Measurements from ENCODE around the gene SELENON.

SELENON gene

GRCh38 chr1:25774921-25775771 is 24.8 kb upstream of the SELENON start:
- peaks cover 22% of the 10 kb centered on the region for H3K4me1 ChIP-seq
- H3K4me3 ChIP-seq = no peak overlapping the region
- no peaks in the 10 kb centered on the region for H3K9me3 ChIP-seq
- in situ Hi-C loops (cut with MboI; ENCODE audit: low sequenced_read_pairs) = no loop called here
- no peaks in the 10 kb centered on the region for H3K27me3 ChIP-seq (ENCODE audit: low read depth)
- no peaks in the 10 kb centered on the region for H3K36me3 ChIP-seq (replicated peaks)
- no peak for DNase-seq (ENCODE audit: low spot score in 2 of 2)

- in situ Hi-C loops (cut with MboI; ENCODE audit: low sequenced_read_pairs) = no loop called here
- H3K27me3 ChIP-seq (ENCODE audit: low read depth) = no peaks in the 10 kb centered on the region
- peaks cover 14% of the 10 kb centered on the region for H3K4me1 ChIP-seq
- H3K36me3 ChIP-seq (replicated peaks) = no peaks in the 10 kb centered on the region
- no peak overlapping the region for H3K4me3 ChIP-seq
- no peaks in the 10 kb centered on the region for H3K9me3 ChIP-seq
- no peak for DNase-seq (ENCODE audit: low spot score in 2 of 2)
Measured at GRCh38 chr1:25779388-25779787, 20.6 kb upstream of the SELENON start.

- no peak overlapping the region for H3K4me3 ChIP-seq
Measured at GRCh38 chr1:25779894-25780293, 20.1 kb upstream of the SELENON start.

GRCh38 chr1:25780318-25781129 is 19.5 kb upstream of the SELENON start:
- peak; percentile 73 to 75 for DNase-seq (ENCODE audit: low spot score in 2 of 2)
- H3K27me3 ChIP-seq (ENCODE audit: low read depth) = no peaks in the 10 kb centered on the region
- H3K4me1 ChIP-seq = peaks cover 14% of the 10 kb centered on the region
- in situ Hi-C loops (cut with MboI; ENCODE audit: low sequenced_read_pairs) = no loop called here
- no peaks in the 10 kb centered on the region for H3K36me3 ChIP-seq (replicated peaks)
- H3K4me3 ChIP-seq = no peak overlapping the region
- no peaks in the 10 kb centered on the region for H3K9me3 ChIP-seq

More at GRCh38 chr1:25779894-25780293, 20.1 kb upstream of the SELENON start:
- Histone ChIP-seq H3K36me3 (replicated peaks) (no peaks in the 10 kb centered on the region), H3K9me3 (no peaks in the 10 kb centered on the region), H3K4me1 (peaks cover 14% of the 10 kb centered on the region), H3K27me3 (ENCODE audit: low read depth) (no peaks in the 10 kb centered on the region)
- in situ Hi-C loops (cut with MboI; ENCODE audit: low sequenced_read_pairs) = no loop called here
- DNase-seq (ENCODE audit: low spot score in 2 of 2) = no peak

- Histone ChIP-seq H3K4me1 (peaks cover 14% of the 10 kb centered on the region), H3K9me3 (no peaks in the 10 kb centered on the region), H3K36me3 (replicated peaks) (no peaks in the 10 kb centered on the region), H3K4me3 (no peak overlapping the region), H3K27me3 (ENCODE audit: low read depth) (no peaks in the 10 kb centered on the region)
- DNase-seq (ENCODE audit: low spot score in 2 of 2) = no peak
- in situ Hi-C loops (cut with MboI; ENCODE audit: low sequenced_read_pairs) = no loop called here
Measured at GRCh38 chr1:25781130-25781433, 18.9 kb upstream of the SELENON start.

- Histone ChIP-seq H3K9me3 (no peaks in the 10 kb centered on the region), H3K36me3 (replicated peaks) (no peaks in the 10 kb centered on the region), H3K4me1 (peaks cover 14% of the 10 kb centered on the region), H3K27me3 (ENCODE audit: low read depth) (no peaks in the 10 kb centered on the region), H3K4me3 (no peak overlapping the region)
- no peak for DNase-seq (ENCODE audit: low spot score in 2 of 2)
- in situ Hi-C loops (cut with MboI; ENCODE audit: low sequenced_read_pairs) = no loop called here
Measured at GRCh38 chr1:25782608-25783201, 17.3 kb upstream of the SELENON start.

- DNase-seq (ENCODE audit: low spot score in 2 of 2) = no peak
- Histone ChIP-seq H3K36me3 (replicated peaks) (no peaks in the 10 kb centered on the region), H3K9me3 (no peaks in the 10 kb centered on the region), H3K4me3 (no peak overlapping the region), H3K27me3 (ENCODE audit: low read depth) (no peaks in the 10 kb centered on the region), H3K4me1 (peaks cover 12% of the 10 kb centered on the region)
- in situ Hi-C loops (cut with MboI; ENCODE audit: low sequenced_read_pairs) = no loop called here
Measured at GRCh38 chr1:25784575-25785051, 15.4 kb upstream of the SELENON start.

GRCh38 chr1:25785333-25786067 is 14.5 kb upstream of the SELENON start:
- Histone ChIP-seq H3K4me3 (no peak overlapping the region), H3K36me3 (replicated peaks) (no peaks in the 10 kb centered on the region), H3K4me1 (peaks cover 3% of the 10 kb centered on the region), H3K27me3 (ENCODE audit: low read depth) (no peaks in the 10 kb centered on the region), H3K9me3 (no peaks in the 10 kb centered on the region)
- DNase-seq (ENCODE audit: low spot score in 2 of 2) = no peak
- in situ Hi-C loops (cut with MboI; ENCODE audit: low sequenced_read_pairs) = no loop called here

GRCh38 chr1:25786887-25787759 is 12.9 kb upstream of the SELENON start:
- no peaks in the 10 kb centered on the region for H3K9me3 ChIP-seq

GRCh38 chr1:25787760-25788166 is 12.2 kb upstream of the SELENON start:
- H3K4me3 ChIP-seq = no peak overlapping the region
- in situ Hi-C loops (cut with MboI; ENCODE audit: low sequenced_read_pairs) = no loop called here
- DNase-seq (ENCODE audit: low spot score in 2 of 2) = no peak
- no peaks in the 10 kb centered on the region for H3K4me1 ChIP-seq
- no peaks in the 10 kb centered on the region for H3K36me3 ChIP-seq (replicated peaks)
- H3K27me3 ChIP-seq (ENCODE audit: low read depth) = no peaks in the 10 kb centered on the region
- H3K9me3 ChIP-seq = no peaks in the 10 kb centered on the region

More at GRCh38 chr1:25786887-25787759, 12.9 kb upstream of the SELENON start:
- H3K4me1 ChIP-seq = no peaks in the 10 kb centered on the region
- no peak overlapping the region for H3K4me3 ChIP-seq
- H3K27me3 ChIP-seq (ENCODE audit: low read depth) = no peaks in the 10 kb centered on the region
- no peak for DNase-seq (ENCODE audit: low spot score in 2 of 2)
- no peaks in the 10 kb centered on the region for H3K36me3 ChIP-seq (replicated peaks)
- in situ Hi-C loops (cut with MboI; ENCODE audit: low sequenced_read_pairs) = no loop called here

GRCh38 chr1:25790472-25790871 is 9.5 kb upstream of the SELENON start:
- in situ Hi-C loops (cut with MboI; ENCODE audit: low sequenced_read_pairs) = loop anchor here (5.0 kb wide), 1 partner anchor 168 kb away; no protein-coding TSS in a partner anchor

GRCh38 chr1:25792115-25792514 is 7.9 kb upstream of the SELENON start:
- Histone ChIP-seq H3K4me3 (no peak overlapping the region), H3K9me3 (no peaks in the 10 kb centered on the region), H3K36me3 (replicated peaks) (no peaks in the 10 kb centered on the region), H3K27me3 (ENCODE audit: low read depth) (no peaks in the 10 kb centered on the region), H3K4me1 (no peaks in the 10 kb centered on the region)
- no peak for DNase-seq (ENCODE audit: low spot score in 2 of 2)
- in situ Hi-C loops (cut with MboI; ENCODE audit: low sequenced_read_pairs) = loop anchor here (5.0 kb wide), 1 partner anchor 170 kb away; no protein-coding TSS in a partner anchor

More at GRCh38 chr1:25790472-25790871, 9.5 kb upstream of the SELENON start:
- no peak for DNase-seq (ENCODE audit: low spot score in 2 of 2)
- Histone ChIP-seq H3K9me3 (no peaks in the 10 kb centered on the region), H3K27me3 (ENCODE audit: low read depth) (no peaks in the 10 kb centered on the region), H3K4me1 (no peaks in the 10 kb centered on the region), H3K4me3 (no peak overlapping the region), H3K36me3 (replicated peaks) (no peaks in the 10 kb centered on the region)
